ENCODE results near the gene PTPRR.

GRCh38 chr12:70885956-70886355 is 34.6 kb downstream of the PTPRR start:
- no peak for TF ChIP-seq POLR2AphosphoS5 (IDR thresholded peaks at IDR 0.05)
- no peak for TF ChIP-seq CTCF (IDR thresholded peaks at IDR 0.05)

Data from suprapubic skin (tissue), 3 donors.